22Rv1 (cell line): ENCODE data around the gene CD7.

Experiments used
- H3K27ac ChIP-seq: fragments of 450-650 bp; 2 replicates; pipeline ENCODE4 v1.5.1; 2017
- ZFX ChIP-seq: fragments of 450-650 bp; IDR thresholded peaks from 2 replicates; pipeline ENCODE4 v1.6.1; 2017; ENCODE audit warnings: antibody characterized with exemption, borderline replicate concordance
- TF ChIP-seq, protein P1 (sequence below): fragments of 450-650 bp; IDR thresholded peaks from 2 replicates; pipeline ENCODE4 v1.5.1; 2017; ENCODE audit warnings: mild to moderate bottlenecking

Gene CD7

DNA sequence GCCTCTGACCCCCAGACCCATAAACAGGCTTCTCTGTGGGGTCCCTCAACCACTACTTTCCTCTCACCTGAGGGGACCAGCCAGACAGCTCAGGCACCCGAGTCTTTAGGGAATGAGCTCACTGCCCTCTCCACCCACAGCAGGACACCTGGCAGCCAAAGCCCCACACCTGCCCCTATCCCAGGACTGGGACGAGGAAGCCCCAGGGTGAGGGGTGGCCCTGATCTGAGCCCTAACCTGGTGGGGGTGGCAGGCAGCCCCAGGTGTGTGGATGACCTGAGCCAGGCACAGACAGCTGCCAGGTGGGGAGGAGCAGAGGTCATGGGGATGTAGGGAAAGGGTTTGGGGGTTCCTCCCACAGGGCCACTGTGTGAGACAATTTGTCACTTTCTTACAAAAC, 40.0 kb upstream of the CD7 start:
- TF ChIP-seq, protein P1, sequence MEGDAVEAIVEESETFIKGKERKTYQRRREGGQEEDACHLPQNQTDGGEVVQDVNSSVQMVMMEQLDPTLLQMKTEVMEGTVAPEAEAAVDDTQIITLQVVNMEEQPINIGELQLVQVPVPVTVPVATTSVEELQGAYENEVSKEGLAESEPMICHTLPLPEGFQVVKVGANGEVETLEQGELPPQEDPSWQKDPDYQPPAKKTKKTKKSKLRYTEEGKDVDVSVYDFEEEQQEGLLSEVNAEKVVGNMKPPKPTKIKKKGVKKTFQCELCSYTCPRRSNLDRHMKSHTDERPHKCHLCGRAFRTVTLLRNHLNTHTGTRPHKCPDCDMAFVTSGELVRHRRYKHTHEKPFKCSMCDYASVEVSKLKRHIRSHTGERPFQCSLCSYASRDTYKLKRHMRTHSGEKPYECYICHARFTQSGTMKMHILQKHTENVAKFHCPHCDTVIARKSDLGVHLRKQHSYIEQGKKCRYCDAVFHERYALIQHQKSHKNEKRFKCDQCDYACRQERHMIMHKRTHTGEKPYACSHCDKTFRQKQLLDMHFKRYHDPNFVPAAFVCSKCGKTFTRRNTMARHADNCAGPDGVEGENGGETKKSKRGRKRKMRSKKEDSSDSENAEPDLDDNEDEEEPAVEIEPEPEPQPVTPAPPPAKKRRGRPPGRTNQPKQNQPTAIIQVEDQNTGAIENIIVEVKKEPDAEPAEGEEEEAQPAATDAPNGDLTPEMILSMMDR, result no peak
- TF ChIP-seq ZFX, result no peak
- peak overlapping the region; percentile 72; the same call in 1 of the 2 replicates for H3K27ac ChIP-seq

DNA sequence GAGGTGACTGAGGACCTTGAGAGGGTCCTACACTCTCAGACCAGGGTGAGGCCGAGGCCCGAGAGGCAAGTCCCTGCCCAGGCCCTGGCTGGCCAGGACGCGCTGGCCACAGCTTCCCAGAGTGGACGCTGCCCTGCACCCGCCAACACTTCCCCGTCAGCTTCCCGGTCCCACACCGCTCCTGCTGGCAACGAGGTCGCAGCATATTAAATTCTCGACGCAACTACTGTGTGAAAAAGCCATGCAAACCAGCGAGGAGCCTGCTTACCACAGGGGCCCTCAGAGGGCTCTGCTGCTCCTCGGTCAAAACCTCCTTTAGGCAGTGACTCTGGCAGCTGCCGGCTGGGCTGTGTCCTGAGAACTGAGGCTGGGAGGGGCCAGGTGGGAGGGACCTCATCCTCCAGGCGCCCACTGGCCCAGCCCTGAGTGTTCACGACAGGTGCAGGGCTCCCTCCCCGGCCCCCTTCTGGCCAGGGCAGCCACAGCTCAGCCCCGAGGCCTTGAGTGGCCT, 39.5 kb upstream of the CD7 start:
- TF ChIP-seq ZFX, result no peak
- TF ChIP-seq, protein P1, result no peak
- H3K27ac ChIP-seq, result no peak overlapping the region; the same call in 1 of the 2 replicates

DNA sequence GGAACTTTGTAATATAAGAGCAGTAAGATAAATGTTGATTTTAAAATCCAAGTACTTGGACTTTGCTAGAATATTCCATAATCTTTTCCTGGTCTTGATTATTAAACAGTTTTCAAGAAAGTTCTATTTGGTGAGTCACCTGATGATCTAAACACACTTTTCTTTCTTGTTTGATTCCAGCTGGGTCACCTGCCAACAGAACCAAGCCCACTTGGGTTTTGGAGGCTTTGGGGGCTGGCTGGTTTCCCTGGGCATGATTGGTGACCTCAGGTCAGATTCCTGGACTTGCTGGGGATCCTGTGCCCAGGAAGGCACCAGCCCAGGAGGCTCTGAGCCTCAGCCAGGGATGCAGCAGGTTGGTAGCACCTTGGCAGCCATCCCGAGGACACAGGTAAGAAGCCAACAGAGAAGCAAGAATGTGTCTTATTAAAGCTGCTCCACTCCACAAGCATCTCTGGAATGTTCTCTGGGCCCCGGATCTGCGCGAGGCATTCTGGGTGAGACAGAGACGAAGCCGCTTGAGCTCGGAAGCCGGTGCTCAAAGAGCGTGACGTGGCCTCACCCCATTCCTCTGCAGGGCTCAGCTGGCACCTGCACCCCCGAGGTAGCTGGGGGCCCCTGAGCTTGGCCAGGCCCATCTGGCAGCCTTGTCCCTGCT, 38.5 kb upstream of the CD7 start:
- H3K27ac ChIP-seq, result peak overlapping the region; percentile 59
- TF ChIP-seq ZFX, result no peak
- TF ChIP-seq, protein P1, result no peak

DNA sequence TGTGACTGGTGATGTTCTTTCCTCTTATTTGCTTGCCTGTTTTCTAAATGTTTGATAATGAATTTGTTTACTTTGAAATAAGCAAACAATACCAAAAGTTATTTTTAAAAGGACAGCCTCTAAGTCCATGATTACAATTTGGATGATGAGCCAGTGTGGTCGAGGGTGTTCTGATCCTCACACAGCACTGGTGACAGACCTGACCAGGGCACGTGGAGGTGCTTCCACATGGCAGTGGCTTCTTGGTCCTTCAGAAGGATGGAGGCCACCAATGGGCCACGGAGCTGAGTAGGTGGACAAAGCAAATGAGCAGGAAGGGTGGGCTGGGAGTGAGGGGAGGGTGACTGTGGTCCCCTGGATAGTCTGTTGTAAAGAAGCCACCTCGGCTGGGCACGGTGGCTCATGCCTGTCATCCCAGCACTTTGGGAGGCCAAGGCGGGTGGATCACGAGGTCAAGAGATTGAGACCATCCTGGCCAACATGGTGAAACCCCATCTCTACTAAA, 37.4 kb upstream of the CD7 start:
- H3K27ac ChIP-seq, result peak overlapping the region; percentile 59
- TF ChIP-seq, protein P1, result no peak
- TF ChIP-seq ZFX, result no peak

DNA sequence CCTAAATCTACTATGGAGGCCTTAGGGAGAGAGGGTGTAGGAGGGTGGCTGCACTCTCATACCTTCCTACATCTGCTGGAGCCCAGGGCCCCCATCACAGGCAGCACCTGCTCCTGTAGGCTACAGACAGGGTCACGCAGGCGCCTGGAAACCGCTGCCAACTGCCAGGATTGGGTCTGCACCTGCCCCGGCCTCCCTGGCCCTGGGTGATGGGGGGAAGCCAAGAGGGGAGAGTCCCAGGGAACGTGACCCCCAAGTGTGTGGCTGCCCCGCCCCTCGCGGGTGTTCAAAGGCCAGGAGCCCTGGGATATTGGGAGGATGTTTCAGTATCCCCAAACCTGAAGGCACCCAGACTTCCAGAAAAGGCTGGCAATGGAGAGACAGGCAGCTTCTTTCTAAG, 36.1 kb upstream of the CD7 start:
- TF ChIP-seq, protein P1, result no peak
- TF ChIP-seq ZFX, result no peak
- no peak overlapping the region for H3K27ac ChIP-seq

DNA sequence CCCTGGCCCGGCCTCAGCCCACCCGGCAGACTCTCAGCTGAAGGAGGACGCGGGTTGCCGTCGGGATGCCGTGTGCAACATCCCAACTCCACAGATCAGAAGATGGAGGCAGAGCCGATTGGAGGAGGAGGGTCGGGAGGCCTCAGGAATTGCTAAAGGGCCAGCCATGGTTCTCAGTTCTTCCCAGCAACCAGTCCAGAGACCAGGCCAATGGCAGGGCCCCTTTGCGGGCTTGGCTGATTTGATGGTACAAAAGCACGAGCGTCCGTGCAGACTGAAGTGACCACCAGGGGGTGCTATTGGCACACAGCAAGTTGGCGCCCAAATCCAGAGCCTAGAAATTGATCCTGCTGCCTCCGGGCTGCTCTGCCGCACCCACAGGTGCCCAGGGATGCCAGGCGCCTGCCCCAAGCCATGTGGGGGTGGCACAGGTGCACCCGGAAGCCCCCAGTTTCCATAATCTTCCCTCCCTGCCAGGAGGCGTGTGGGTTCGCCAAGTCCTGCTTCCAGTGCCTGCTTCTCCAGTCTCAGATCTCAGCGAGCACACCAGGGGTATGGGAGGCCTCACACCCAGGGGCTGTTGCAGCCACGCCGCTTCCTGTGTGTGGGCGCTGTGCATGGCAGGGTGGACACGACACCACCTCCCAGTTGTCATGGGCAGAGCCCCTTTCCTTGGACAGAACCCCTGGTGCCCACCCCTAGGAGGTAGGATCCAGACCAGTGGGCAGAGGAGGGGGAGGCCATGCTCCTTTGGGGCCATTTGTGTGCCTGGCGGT, 34.5 kb upstream of the CD7 start:
- H3K27ac ChIP-seq, result no peak overlapping the region
- TF ChIP-seq, protein P1, result peak; percentile 95
- TF ChIP-seq ZFX, result no peak
